ENCODE results near the gene ACLY.
A peak's percentile ranks its signal among the peaks of the same experiment; 100 is the strongest.

The ACLY gene

DNA sequence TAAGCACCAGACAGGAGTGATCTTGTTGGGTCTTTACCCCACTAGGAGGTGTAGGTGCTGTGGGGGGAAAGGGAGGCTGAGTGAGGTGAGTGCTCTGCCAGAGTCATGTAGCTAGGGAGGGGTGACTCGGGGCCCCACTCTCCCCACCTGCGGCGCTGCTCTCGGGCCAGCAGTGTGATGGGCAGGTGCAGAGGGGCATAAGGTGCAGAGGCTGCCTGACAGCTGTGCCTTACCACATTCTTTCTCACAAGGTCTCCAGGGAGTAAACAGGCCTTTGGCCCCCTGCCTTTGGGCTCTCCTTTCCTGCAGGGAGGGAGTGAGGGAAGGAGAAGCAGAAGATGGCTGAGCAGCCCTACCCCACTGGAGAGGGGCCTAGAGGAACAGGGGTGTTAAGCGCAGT, 43.4 kb upstream of the ACLY start:
- DNase-seq (ENCODE audit: extremely low read depth, low read depth) = no peak
- TF ChIP-seq, protein P1, sequence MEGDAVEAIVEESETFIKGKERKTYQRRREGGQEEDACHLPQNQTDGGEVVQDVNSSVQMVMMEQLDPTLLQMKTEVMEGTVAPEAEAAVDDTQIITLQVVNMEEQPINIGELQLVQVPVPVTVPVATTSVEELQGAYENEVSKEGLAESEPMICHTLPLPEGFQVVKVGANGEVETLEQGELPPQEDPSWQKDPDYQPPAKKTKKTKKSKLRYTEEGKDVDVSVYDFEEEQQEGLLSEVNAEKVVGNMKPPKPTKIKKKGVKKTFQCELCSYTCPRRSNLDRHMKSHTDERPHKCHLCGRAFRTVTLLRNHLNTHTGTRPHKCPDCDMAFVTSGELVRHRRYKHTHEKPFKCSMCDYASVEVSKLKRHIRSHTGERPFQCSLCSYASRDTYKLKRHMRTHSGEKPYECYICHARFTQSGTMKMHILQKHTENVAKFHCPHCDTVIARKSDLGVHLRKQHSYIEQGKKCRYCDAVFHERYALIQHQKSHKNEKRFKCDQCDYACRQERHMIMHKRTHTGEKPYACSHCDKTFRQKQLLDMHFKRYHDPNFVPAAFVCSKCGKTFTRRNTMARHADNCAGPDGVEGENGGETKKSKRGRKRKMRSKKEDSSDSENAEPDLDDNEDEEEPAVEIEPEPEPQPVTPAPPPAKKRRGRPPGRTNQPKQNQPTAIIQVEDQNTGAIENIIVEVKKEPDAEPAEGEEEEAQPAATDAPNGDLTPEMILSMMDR (IDR thresholded peaks at IDR 0.05; ENCODE audit: low read depth, low read length) = no peak

DNA sequence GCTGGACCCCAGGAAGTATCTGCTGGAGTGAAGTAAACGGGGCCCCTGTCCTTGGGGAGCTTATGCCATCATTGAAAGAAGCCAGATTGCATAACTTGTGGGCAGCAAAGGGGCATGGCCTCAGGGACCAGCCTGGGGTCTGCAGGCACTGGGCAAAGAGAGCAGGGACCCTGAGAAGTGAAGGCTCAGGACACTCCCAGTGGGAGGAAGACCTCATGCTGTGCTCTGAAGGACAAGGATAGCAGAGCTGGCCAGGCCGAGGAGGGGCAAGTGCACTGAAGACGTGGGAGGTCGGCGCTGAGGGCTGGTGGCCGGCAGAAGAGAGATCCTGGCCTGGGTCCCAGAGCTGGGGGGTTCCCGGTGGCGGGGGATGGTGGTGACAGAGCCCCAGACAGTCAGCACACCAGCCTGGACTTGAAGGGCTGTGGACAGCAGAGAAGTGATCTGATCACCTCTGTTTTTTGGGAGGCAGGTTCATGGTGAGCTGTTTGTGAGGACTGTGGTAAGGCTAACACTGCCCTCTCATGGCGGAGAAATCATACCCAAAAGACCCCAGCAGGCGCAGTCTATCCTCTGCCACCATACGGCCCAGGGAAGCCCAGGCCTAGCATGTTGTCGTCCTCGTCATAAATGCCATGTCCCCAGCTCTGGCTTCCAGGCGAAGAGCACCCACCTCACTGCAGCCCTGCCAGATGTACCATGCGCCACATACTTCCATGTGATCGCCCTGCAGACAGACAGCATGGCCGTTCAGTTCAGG, 40.8 kb upstream of the ACLY start:
- DNase-seq (ENCODE audit: extremely low read depth, low read depth) = peak; percentile 22
- TF ChIP-seq, protein P1 (IDR thresholded peaks at IDR 0.05; ENCODE audit: low read depth, low read length) = peak; percentile 47

DNA sequence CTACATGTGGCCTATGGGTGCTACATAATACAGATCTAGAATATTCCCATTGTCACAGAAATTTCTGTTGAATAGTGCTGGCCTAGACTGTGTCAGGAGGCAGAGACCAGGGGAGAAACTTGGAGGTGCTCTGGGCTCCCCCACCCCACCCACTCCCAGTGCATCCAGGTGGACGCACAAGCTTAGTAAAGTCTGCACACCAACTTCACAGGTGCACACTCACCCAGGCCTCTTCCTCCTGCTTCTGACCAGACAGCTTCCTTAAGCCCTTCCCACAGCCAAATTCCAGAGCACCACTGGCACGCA, 40.2 kb upstream of the ACLY start:
- DNase-seq (ENCODE audit: extremely low read depth, low read depth) = no peak
- TF ChIP-seq, protein P1 (IDR thresholded peaks at IDR 0.05; ENCODE audit: low read depth, low read length) = no peak

DNA sequence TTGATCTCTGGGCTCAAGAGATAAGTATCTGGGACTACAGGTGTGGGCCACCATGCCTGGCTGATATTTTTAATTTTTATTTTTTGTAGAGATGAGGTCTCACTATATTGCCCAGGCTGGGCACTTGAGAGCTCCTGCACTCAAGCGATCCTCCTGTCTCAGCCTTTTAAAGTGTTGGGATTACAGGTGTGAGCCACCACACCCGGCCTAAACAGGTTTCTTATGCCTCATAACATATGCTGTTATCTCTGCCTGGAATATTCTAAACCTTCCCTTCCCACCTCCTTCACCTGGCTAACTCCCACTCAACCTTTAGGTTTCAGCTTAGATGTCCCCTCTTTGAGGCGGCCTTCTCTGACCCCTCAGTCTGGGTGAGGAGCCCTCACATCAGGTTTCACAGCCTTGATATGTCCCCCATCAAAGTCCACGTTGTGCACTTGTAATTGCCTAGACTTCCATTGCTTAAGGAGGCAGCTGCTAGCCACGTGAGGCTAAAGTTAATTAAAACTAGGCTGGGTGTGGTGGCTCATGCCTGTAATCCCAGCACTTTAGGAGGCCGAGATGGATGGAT, 39.2 kb upstream of the ACLY start:
- TF ChIP-seq, protein P1 (IDR thresholded peaks at IDR 0.05; ENCODE audit: low read depth, low read length) = no peak
- DNase-seq (ENCODE audit: extremely low read depth, low read depth) = no peak

DNA sequence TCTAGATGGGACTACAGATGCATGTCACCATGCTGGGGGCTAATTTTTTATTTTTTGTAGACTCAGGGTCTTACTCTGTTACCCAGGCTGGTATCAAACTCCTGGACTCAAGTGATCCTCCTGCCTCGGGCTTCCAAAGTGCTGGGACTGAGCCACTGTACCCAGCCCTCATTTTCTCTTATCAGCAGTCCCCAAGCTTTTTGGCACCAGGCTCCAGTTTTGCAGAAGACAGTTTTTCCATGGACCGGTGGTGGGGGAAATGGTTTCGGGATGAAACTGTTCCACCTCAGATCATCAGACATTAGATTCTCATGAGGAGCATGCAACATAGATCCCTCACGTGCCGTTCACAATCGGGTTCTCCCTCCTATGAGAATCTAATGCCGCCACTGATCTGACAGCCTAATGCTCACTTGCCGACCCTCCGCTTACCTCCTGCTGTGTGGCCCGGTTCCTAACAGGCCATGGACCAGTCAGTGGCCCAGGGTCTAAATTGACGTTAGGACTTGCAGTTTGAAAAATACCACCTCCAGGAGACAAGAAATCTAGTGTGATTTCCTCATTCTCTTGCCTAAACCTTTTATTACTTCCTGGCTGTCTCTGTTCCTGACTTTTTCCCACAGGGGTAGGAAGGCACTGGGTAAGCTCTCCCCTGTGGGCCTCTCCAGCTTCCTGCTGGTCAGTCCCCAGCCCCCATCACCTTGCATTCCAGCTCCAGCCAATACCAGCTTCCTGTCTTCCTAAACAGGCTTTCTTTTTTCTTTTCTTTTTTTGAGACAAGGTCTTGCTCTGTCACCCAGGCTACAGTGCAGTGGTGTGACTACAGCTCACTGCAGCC, 38.5 kb upstream of the ACLY start:
- DNase-seq (ENCODE audit: extremely low read depth, low read depth) = no peak
- TF ChIP-seq, protein P1 (IDR thresholded peaks at IDR 0.05; ENCODE audit: low read depth, low read length) = no peak

DNA sequence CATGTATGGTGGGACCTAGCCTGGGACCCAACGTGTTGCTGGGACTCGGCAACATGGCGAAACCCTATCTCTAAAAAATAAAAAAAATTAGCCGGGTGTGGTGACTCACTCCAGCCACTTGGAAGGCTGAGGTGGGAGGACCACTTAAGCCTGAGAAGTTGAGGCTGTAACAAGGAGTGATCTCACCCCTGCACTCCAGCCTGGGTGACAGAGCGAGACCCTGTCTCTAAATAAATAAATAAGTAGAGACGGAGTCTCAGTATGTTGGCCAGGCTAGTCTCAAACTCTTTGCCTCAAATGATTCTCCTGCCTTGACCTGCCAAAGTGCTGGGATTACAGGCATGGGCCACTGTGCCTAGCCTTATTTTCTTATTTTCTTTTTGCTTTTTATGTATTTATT, 37.8 kb upstream of the ACLY start:
- TF ChIP-seq, protein P1 (IDR thresholded peaks at IDR 0.05; ENCODE audit: low read depth, low read length) = no peak

More for the DNA sequence above, 37.8 kb upstream of the ACLY start:
- no peak for DNase-seq (ENCODE audit: extremely low read depth, low read depth)

Data from AG09319 (cell line).